ENCODE results near the gene TLR4.

- no peak for TF ChIP-seq CTCF (conservative IDR thresholded peaks at IDR 0.05 in 1 of 2, IDR thresholded peaks at IDR 0.05 in 1 of 2; ENCODE audit: extremely low read depth in 1 of 2, insufficient read depth in 1 of 2, low read depth in 1 of 2, low read length in 2 of 2)
- TF ChIP-seq EZH2 (IDR thresholded peaks at IDR 0.05; ENCODE audit: borderline replicate concordance, low read length) = no peak
Observed at GRCh38 chr9:117718085-117718484, 13.9 kb downstream of the TLR4 start.

Measured in mammary epithelial cell (primary cell).